HepG2 (cell line): ENCODE data around the gene IL27RA. TPM values are rescaled to one million over a fixed set of nuclear protein-coding genes. Genes with fewer than 3 reads are reported as not detected.

ENCODE experiments used
- ARID2 ChIP-seq: sonication (generic); formaldehyde crosslinking; IDR thresholded peaks from 2 replicates; pipeline ENCODE4 v1.8.1; 2022; ENCODE audit warnings: mild to moderate bottlenecking, missing genetic modification reagents, borderline replicate concordance
- ARID5B ChIP-seq: IDR thresholded peaks from 2 replicates; pipeline ENCODE4 v1.4.0; 2020; ENCODE audit warnings: mild to moderate bottlenecking, missing genetic modification reagents
- BCL6 ChIP-seq: IDR thresholded peaks from 2 replicates; pipeline ENCODE4 v1.6.1; 2016; ENCODE audit warnings: missing genetic modification reagents, missing compliant biosample characterization
- E2F5 ChIP-seq: sonication (generic); formaldehyde crosslinking; conservative IDR thresholded peaks from 2 replicates; pipeline ENCODE4 v1.4.0; 2020; ENCODE audit warnings: missing genetic modification reagents
- GTF3A ChIP-seq: sonication (generic); formaldehyde crosslinking; conservative IDR thresholded peaks from 2 replicates; pipeline ENCODE4 v1.4.0; 2020; ENCODE audit warnings: mild to moderate bottlenecking, missing genetic modification reagents
- HMGA1 ChIP-seq: sonication (generic); formaldehyde crosslinking; conservative IDR thresholded peaks from 2 replicates; pipeline ENCODE4 v1.4.0; 2020; ENCODE audit warnings: missing genetic modification reagents
- KDM3A ChIP-seq: IDR thresholded peaks from 2 replicates; pipeline ENCODE4 v1.6.1; 2018; ENCODE audit warnings: low read depth, missing compliant biosample characterization
- KDM5A ChIP-seq: fragments of 200-600 bp; sonication (generic); IDR thresholded peaks from 2 replicates; pipeline ENCODE4 v1.7.0; 2018; ENCODE audit warnings: antibody characterized with exemption, mild to moderate bottlenecking, low read length, borderline replicate concordance
- KLF16 ChIP-seq, 2 experiments: sonication (generic) in 1 of 2; formaldehyde crosslinking in 1 of 2; IDR thresholded peaks; 2 replicates each; pipeline versions ENCODE4 v1.6.1 to v1.8.0; 2016 to 2023; ENCODE audit warnings: missing genetic modification reagents in 2 of 2, missing compliant biosample characterization in 1 of 2
- PPARG ChIP-seq: conservative IDR thresholded peaks from 2 replicates; pipeline ENCODE4 v1.6.1; 2016; ENCODE audit warnings: missing biosample characterization, missing genetic modification reagents
- RFXAP ChIP-seq: sonication (generic); formaldehyde crosslinking; IDR thresholded peaks from 2 replicates; pipeline ENCODE4 v1.4.0; 2020; ENCODE audit warnings: missing genetic modification reagents, borderline replicate concordance
- RXRB ChIP-seq: IDR thresholded peaks from 2 replicates; pipeline ENCODE4 v1.6.1; 2016; ENCODE audit warnings: borderline replicate concordance, missing genetic modification reagents, missing compliant biosample characterization
- XBP1 ChIP-seq: sonication (generic); formaldehyde crosslinking; IDR thresholded peaks from 2 replicates; pipeline ENCODE4 v1.5.0; 2020; ENCODE audit warnings: missing genetic modification reagents
- ZNF451 ChIP-seq: sonication (generic); formaldehyde crosslinking; IDR thresholded peaks from 2 replicates; pipeline ENCODE4 v1.5.0; 2020; ENCODE audit warnings: mild to moderate bottlenecking, missing genetic modification reagents
- ZNF589 ChIP-seq: sonication (generic); formaldehyde crosslinking; conservative IDR thresholded peaks from 2 replicates; pipeline ENCODE4 v1.8.0; 2022; ENCODE audit warnings: mild to moderate bottlenecking, moderate library complexity, missing genetic modification reagents
- ZNF615 ChIP-seq: sonication (generic); formaldehyde crosslinking; IDR thresholded peaks from 2 replicates; pipeline ENCODE4 v1.5.0; 2020; ENCODE audit warnings: mild to moderate bottlenecking, missing genetic modification reagents, borderline replicate concordance
- ZNF687 ChIP-seq: sonication (generic); formaldehyde crosslinking; IDR thresholded peaks from 2 replicates; pipeline ENCODE4 v1.5.1; 2020; ENCODE audit warnings: mild to moderate bottlenecking, missing genetic modification reagents, moderate library complexity
- ZNF772 ChIP-seq: sonication (generic); formaldehyde crosslinking; IDR thresholded peaks from 2 replicates; pipeline ENCODE4 v1.5.0; 2020; ENCODE audit warnings: mild to moderate bottlenecking, missing genetic modification reagents
- polyA plus RNA-seq, 8 experiments: library from polyadenylated mRNA; depleted of rRNA in 3 of 8; stranded (reverse) in 7 of 8; unstranded in 1 of 8; fragments of >200 nt; fragmentation: Illumina TruSeq in 4 of 8; extraction: Trizol in 4 of 8; gene quantifications; 2 replicates each; pipeline versions ENCODE4 v1.2.1 to v1.2.3, GENCODE V29; 2011 to 2016; ENCODE audit warnings: low read depth in 4 of 8, missing spikeins in 1 of 8, mixed read lengths in 1 of 8; ENCODE audit not compliant: insufficient read depth in 1 of 8
- total RNA-seq, 5 experiments: library from RNA; depleted of rRNA; stranded (reverse); fragments of >200 nt; fragmentation: Illumina TruSeq; extraction: Trizol; gene quantifications; 2 replicates each; pipeline ENCODE4 v1.2.3, GENCODE V29; 2016; ENCODE audit warnings: low read depth in 1 of 5

Gene IL27RA
- total and polyA plus RNA-seq, 2 of the 13 experiments (the other 11 are each of a cell fraction or from before 2014, with no cell fraction given) = 3.5 to 8.1 TPM

DNA sequence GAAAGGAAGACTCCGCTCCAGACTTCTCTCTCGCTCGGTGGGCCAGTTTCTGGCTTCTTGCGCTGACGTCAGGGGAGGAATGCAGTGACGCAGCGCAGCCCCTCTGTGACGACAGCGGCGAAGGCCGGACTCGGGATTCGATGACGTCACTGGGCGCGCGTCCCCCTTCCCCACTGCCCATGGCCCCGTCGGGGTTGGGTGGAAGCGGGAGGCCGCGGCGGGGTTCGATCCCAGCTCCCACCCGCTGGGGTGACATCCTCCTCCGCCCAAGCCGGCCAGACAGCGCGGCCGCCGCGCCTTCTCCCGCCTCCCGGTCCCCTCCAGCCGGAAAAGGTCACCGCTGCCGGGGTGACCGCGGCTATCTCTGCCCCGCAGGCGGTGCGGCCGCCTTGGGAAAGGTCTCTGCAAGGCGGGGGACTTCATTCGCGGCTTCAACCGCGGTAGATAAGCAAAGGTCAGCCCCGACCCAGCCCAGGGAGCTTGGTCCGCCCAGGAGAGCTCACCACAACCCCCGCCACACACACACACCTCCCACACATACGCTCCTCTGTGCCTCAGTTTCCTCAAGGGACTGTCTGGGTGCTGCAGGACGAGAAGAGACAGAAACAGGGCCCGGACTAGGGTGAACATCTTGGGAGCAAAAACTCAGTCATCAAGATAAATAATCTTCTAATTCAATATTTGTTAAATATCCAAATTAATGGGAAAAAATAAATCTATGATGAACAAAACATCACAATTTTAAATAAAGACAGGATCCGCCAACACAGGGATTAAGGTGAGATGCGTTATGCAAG lies 24.6 kb upstream of the IL27RA start (continued):
- no peak; the same call in none of the 2 replicates for TF ChIP-seq ARID5B (CRISPR knock-in tag)
- TF ChIP-seq KDM5A = peak; percentile 56; the same call in 1 of the 2 replicates
- no peak for TF ChIP-seq ZNF615 (CRISPR knock-in tag)
- no peak for TF ChIP-seq PPARG (CRISPR knock-in tag)
- TF ChIP-seq ZNF589 = 0 out of 2 replicates have a peak, but pooled peaks have one; percentile 9
- no peak for TF ChIP-seq GTF3A (CRISPR knock-in tag)
- TF ChIP-seq HMGA1 (CRISPR knock-in tag) = no peak
- TF ChIP-seq ZNF772 (CRISPR knock-in tag) = peak; percentile 91
- TF ChIP-seq ZNF687 (CRISPR knock-in tag) = peak; percentile 86
- no peak for TF ChIP-seq E2F5 (CRISPR knock-in tag)
- peak; percentile 59 for TF ChIP-seq KDM3A (CRISPR knock-in tag)
- TF ChIP-seq XBP1 (CRISPR knock-in tag) = no peak
- TF ChIP-seq BCL6 (CRISPR knock-in tag) = peak; percentile 62
- 0 out of 2 replicates have a peak, but pooled peaks have one; percentile 36 for TF ChIP-seq RXRB (CRISPR knock-in tag)
- peak in 1 of 2 experiments; percentile 78; a peak in 1 of 4 replicates for TF ChIP-seq KLF16 (CRISPR knock-in tag; IDR thresholded peaks at IDR 0.05)
- TF ChIP-seq ARID2 (CRISPR knock-in tag) = no peak
- no peak; the same call in 1 of the 2 replicates for TF ChIP-seq RFXAP
- no peak for TF ChIP-seq ZNF451 (CRISPR knock-in tag)
